GM12878 (cell line): ENCODE measurements around the gene BIN1. TPM values are rescaled to one million over a fixed set of nuclear protein-coding genes. Genes with fewer than 3 reads are reported as not detected.

Experiments
- ATAC-seq: fragments of 200-7000 bp; cut with Tn5 transposase; 3 replicates; pipeline ENCODE4 v1.9.1; 2020; ENCODE audit warnings: mild to moderate bottlenecking, moderate library complexity
- BruUV-seq: library from RNA; stranded (reverse); fragments of 400-500 nt; replicated peaks from 2 replicates; lab custom pipeline; 2021; lab: Mats Ljungman, UMichigan
- CTCF ChIA-PET: fragments of 300-600 bp; sonication (Branson Sonifier 250); formaldehyde crosslinking; extraction: SDS; loops from one replicate; lab custom pipeline; 2021; ENCODE audit warnings: inconsistent platforms; lab: Yijun Ruan, JAX
- POLR2A ChIA-PET: fragments of 350-600 bp; formaldehyde crosslinking; extraction: SDS; loops from one replicate; lab custom pipeline; 2021; ENCODE audit warnings: inconsistent platforms; lab: Charles Lee
- RAD21 ChIA-PET: fragments of 300-600 bp; sonication (Branson Sonifier 250); formaldehyde crosslinking; loops from one replicate; lab custom pipeline; 2023; ENCODE audit warnings: antibody characterized with exemption; ENCODE audit not compliant: unreplicated experiment; lab: Charles Lee
- SMC1A ChIA-PET: fragments of 300-600 bp; sonication (Branson Sonifier 250); formaldehyde crosslinking; loops from one replicate; lab custom pipeline; 2023; ENCODE audit not compliant: unreplicated experiment, uncharacterized antibody; lab: Charles Lee
- DNase-seq: peaks from one replicate; pipeline ENCODE4 v3.0.0-alpha.2; 2011; ENCODE audit warnings: low read depth, low spot score
- FAIRE-seq: peaks from 3 replicates; lab custom pipeline; 2011; peaks lifted over from hg19 to GRCh38; lab: Jason Lieb, UNC
- H2AFZ ChIP-seq: 2 replicates; pipeline ENCODE4 v1.6.0; 2011; ENCODE audit warnings: low read depth, low read length, control low read depth; ENCODE audit not compliant: control insufficient read depth
- H3K27ac ChIP-seq: 2 replicates; pipeline ENCODE4 v1.5.1; 2011; ENCODE audit warnings: control low read depth; ENCODE audit not compliant: control insufficient read depth, insufficient read depth
- H3K27me3 ChIP-seq, 2 experiments: replicated peaks in 1 of 2; 2 replicates each; pipeline versions ENCODE4 v1.6.0 to v1.6.1; 2011; ENCODE audit warnings: low read length in 1 of 2; ENCODE audit not compliant: control insufficient read depth in 2 of 2, insufficient read depth in 2 of 2
- H3K36me3 ChIP-seq, 2 experiments: 2 replicates each; pipeline ENCODE4 v1.5.1; 2011; ENCODE audit warnings: low read length in 1 of 2; ENCODE audit not compliant: control insufficient read depth in 2 of 2, insufficient read depth in 2 of 2
- H3K4me1 ChIP-seq: 2 replicates; pipeline ENCODE4 v1.6.1; 2011; ENCODE audit warnings: mild to moderate bottlenecking, low read length, moderate library complexity, mixed read lengths; ENCODE audit not compliant: control insufficient read depth, insufficient read depth
- H3K4me2 ChIP-seq: 2 replicates; pipeline ENCODE4 v1.6.0; 2011; ENCODE audit warnings: control low read depth; ENCODE audit not compliant: control insufficient read depth, insufficient read depth
- H3K4me3 ChIP-seq: fragments of 200-600 bp; sonication (generic); 2 replicates; pipeline ENCODE4 v1.5.1; 2016
- H3K79me2 ChIP-seq: 2 replicates; pipeline ENCODE4 v1.6.0; 2011; ENCODE audit warnings: low read length; ENCODE audit not compliant: control insufficient read depth, insufficient read depth
- H3K9ac ChIP-seq: 2 replicates; pipeline ENCODE4 v1.8.0; 2011; ENCODE audit warnings: low read length, control low read depth, mixed read lengths; ENCODE audit not compliant: control insufficient read depth, insufficient read depth
- H3K9me3 ChIP-seq: replicated peaks from 3 replicates; pipeline ENCODE4 v1.5.1; 2011; ENCODE audit warnings: mild to moderate bottlenecking, low read length; ENCODE audit not compliant: control insufficient read depth, insufficient read depth
- H4K20me1 ChIP-seq: 2 replicates; pipeline ENCODE4 v1.6.0; 2011; ENCODE audit not compliant: control insufficient read depth, insufficient read depth
- CEBPB ChIP-seq, 2 experiments: fragments of 150-350 bp in 1 of 2; IDR thresholded peaks; 2 replicates each; pipeline ENCODE4 v1.6.1; 2012 to 2014; ENCODE audit warnings: low read depth in 2 of 2, low read length in 2 of 2, borderline replicate concordance in 1 of 2, inconsistent platforms in 1 of 2
- CREM ChIP-seq: IDR thresholded peaks from 2 replicates; pipeline ENCODE4 v1.6.1; 2014; ENCODE audit warnings: antibody characterized with exemption, low read depth
- EGR1 ChIP-seq, 2 experiments: IDR thresholded peaks; 1 replicate in 1 of 2; 2 replicates in 1 of 2; pipeline ENCODE4 v1.6.1; 2011 to 2012; ENCODE audit warnings: low read depth in 2 of 2, low read length in 2 of 2, borderline replicate concordance in 1 of 2, mild to moderate bottlenecking in 1 of 2, moderate library complexity in 1 of 2
- EZH2 ChIP-seq: IDR thresholded peaks from 2 replicates; pipeline ENCODE4 v1.6.1; 2012; ENCODE audit warnings: low read depth, mild to moderate bottlenecking, control low read depth, inconsistent platforms, low read length, borderline replicate concordance; ENCODE audit not compliant: control insufficient read depth
- HDAC6 ChIP-seq: fragments of 200-600 bp; sonication (generic); IDR thresholded peaks from one replicate; pipeline ENCODE4 v1.8.0; 2017; ENCODE audit warnings: antibody characterized with exemption; ENCODE audit not compliant: unreplicated experiment
- IKZF2 ChIP-seq, 2 experiments: fragments of 450-650 bp; IDR thresholded peaks; 2 replicates each; pipeline ENCODE4 v1.6.1; 2017; ENCODE audit warnings: mild to moderate bottlenecking in 2 of 2, moderate library complexity in 2 of 2
- LARP7 ChIP-seq: fragments of 450-650 bp; IDR thresholded peaks from 2 replicates; pipeline ENCODE4 v1.6.1; 2017; ENCODE audit warnings: mild to moderate bottlenecking
- PML ChIP-seq: IDR thresholded peaks from 2 replicates; pipeline ENCODE4 v1.6.1; 2012; ENCODE audit warnings: low read length, inconsistent platforms
- SIN3A ChIP-seq: IDR thresholded peaks from 2 replicates; pipeline ENCODE4 v1.6.1; 2012; ENCODE audit warnings: low read depth, low read length, improper control_type of control experiment
- TCF12 ChIP-seq: IDR thresholded peaks from 2 replicates; pipeline ENCODE4 v1.6.1; 2011; ENCODE audit warnings: low read depth, mild to moderate bottlenecking, low read length
- ZSCAN29 ChIP-seq: fragments of 450-650 bp; IDR thresholded peaks from 2 replicates; pipeline ENCODE4 v1.6.1; 2017; ENCODE audit warnings: mild to moderate bottlenecking, moderate library complexity
- WGBS: methylation state at CpG from one replicate; pipeline ENCODE4 v1.1.6; 2016; ENCODE audit warnings: low lambda C conversion rate; ENCODE audit not compliant: insufficient replicate concordance, insufficient coverage; ENCODE audit errors: missing lambda C conversion rate; 5-methylcytosine and 5-hydroxymethylcytosine counted together
- in situ Hi-C: fragments of 300-500 bp; cut with MboI; formaldehyde crosslinking; loops from 9 replicates; pipeline ENCODE4 v1.14.3; 2018; ENCODE audit warnings: mixed read lengths
- intact Hi-C: fragments of 100-400 bp; cut with micrococcal nuclease; formaldehyde crosslinking; loops from one replicate; pipeline ENCODE4 v1.14.2; 2022; ENCODE audit not compliant: unreplicated experiment
- polyA plus RNA-seq, 11 experiments: library from polyadenylated mRNA; depleted of rRNA in 4 of 11; unstranded in 6 of 11; stranded (reverse) in 5 of 11; fragments of >200 nt; fragmentation: Nextera tagmentation in 4 of 11; fragmentation: Illumina TruSeq in 1 of 11; extraction: Ambion mirVana in 4 of 11; extraction: Trizol in 1 of 11; gene quantifications; 1 replicate in 1 of 11; 2 replicates in 10 of 11; pipeline versions ENCODE4 v1.2.1 to v1.2.3, GENCODE V29; 2011 to 2016; ENCODE audit warnings: inconsistent platforms in 2 of 11, missing spikeins in 2 of 11, low read depth in 1 of 11
- total RNA-seq, 4 experiments: library from RNA; depleted of rRNA in 3 of 4; stranded (reverse); fragments of >200 nt in 3 of 4; fragmentation: Illumina TruSeq in 1 of 4; extraction: Trizol in 1 of 4; gene quantifications; 2 replicates each; pipeline versions ENCODE4 v1.2.1 to v1.2.3, GENCODE V29; 2013 to 2021
- TF ChIP-seq, protein P1 (sequence below): fragments of 450-650 bp; IDR thresholded peaks from 2 replicates; pipeline ENCODE4 v1.6.1; 2017; ENCODE audit warnings: mild to moderate bottlenecking, moderate library complexity
- TF ChIP-seq, protein P2 (sequence below): fragments of 450-650 bp; IDR thresholded peaks from 2 replicates; pipeline ENCODE4 v1.6.1; 2016; ENCODE audit warnings: mild to moderate bottlenecking, moderate library complexity, borderline replicate concordance

The BIN1 gene
- total and polyA plus RNA-seq, 10 of the 15 experiments (the other 5 are each of a cell fraction or from before 2014, with no cell fraction given), result 0.32 to 21.3 (median 11.2) TPM

DNA sequence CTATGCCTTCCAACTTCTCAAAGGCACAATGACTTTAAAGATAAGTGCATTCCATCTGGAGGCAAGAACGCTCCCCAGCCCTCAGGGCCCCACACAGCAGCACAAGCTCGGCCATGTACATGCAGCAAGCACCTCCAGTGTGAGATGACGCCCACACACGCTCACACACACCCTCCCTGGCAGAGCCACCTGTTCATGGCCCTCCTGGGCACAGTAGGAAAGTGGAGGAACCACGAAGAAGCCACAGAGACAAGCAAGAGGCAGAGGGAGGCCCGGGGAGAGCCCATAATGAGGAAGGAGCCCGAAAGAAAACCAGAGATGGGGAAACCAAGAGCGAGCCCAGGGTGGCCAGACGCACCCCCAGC, 21.7 kb downstream of the BIN1 start:
- POLR2A ChIA-PET, result interaction anchor here (0.5 to 1.1 kb wide), 4 partner anchors 8 to 100 kb away, joined by 3 read pairs; partner anchors contain the start of gene BIN1
- Histone ChIP-seq H2AFZ (peak overlapping the region; percentile 58), H4K20me1 (no peaks in the 10 kb centered on the region), H3K27ac (no peak overlapping the region), H3K9ac (no peak overlapping the region), H3K79me2 (no peaks in the 10 kb centered on the region), H3K36me3 (no peaks in the 10 kb centered on the region), H3K4me1 (peaks cover 55% of the 10 kb centered on the region), H3K27me3 (no peaks in the 10 kb centered on the region), H3K4me3 (no peak overlapping the region), H3K9me3 (no peaks in the 10 kb centered on the region), H3K4me2 (peak overlapping the region; percentile 67)
- ATAC-seq, result peak; percentile 18
- SMC1A ChIA-PET, result interaction anchor here (1.2 to 3.0 kb wide), 3 partner anchors 9 to 18 kb away, joined by 3 to 18 read pairs (median 14); no protein-coding TSS in a partner anchor
- FAIRE-seq, result no peak
- peak; percentile 42 for DNase-seq
- CTCF ChIA-PET, result interaction anchor here (0.6 to 2.8 kb wide), 4 partner anchors 10 to 273 kb away, joined by 3 to 15 read pairs (median 6); no protein-coding TSS in a partner anchor
- in situ Hi-C loops (no loop called here), intact Hi-C loops (loop anchor here (10.0 kb wide), 1 partner anchor 210 kb away; the partner anchor contains the start of gene ERCC3)
- no TSS peak for BruUV-seq
- WGBS, result 17% methylated on average over 9 of the region's 9 CpGs
- RAD21 ChIA-PET, result interaction anchor here (0.6 to 1.9 kb wide), 4 partner anchors 11 to 351 kb away, joined by 3 to 7 read pairs (median 6); partner anchors contain the start of gene BIN1
- TF ChIP-seq, protein P1, sequence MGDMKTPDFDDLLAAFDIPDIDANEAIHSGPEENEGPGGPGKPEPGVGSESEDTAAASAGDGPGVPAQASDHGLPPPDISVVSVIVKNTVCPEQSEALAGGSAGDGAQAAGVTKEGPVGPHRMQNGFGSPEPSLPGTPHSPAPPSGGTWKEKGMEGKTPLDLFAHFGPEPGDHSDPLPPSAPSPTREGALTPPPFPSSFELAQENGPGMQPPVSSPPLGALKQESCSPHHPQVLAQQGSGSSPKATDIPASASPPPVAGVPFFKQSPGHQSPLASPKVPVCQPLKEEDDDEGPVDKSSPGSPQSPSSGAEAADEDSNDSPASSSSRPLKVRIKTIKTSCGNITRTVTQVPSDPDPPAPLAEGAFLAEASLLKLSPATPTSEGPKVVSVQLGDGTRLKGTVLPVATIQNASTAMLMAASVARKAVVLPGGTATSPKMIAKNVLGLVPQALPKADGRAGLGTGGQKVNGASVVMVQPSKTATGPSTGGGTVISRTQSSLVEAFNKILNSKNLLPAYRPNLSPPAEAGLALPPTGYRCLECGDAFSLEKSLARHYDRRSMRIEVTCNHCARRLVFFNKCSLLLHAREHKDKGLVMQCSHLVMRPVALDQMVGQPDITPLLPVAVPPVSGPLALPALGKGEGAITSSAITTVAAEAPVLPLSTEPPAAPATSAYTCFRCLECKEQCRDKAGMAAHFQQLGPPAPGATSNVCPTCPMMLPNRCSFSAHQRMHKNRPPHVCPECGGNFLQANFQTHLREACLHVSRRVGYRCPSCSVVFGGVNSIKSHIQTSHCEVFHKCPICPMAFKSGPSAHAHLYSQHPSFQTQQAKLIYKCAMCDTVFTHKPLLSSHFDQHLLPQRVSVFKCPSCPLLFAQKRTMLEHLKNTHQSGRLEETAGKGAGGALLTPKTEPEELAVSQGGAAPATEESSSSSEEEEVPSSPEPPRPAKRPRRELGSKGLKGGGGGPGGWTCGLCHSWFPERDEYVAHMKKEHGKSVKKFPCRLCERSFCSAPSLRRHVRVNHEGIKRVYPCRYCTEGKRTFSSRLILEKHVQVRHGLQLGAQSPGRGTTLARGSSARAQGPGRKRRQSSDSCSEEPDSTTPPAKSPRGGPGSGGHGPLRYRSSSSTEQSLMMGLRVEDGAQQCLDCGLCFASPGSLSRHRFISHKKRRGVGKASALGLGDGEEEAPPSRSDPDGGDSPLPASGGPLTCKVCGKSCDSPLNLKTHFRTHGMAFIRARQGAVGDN, result no peak
- TF ChIP-seq PML, result no peak
- TF ChIP-seq IKZF2 (IDR thresholded peaks at IDR 0.05), result peak; percentile 54 to 70; a peak in 2 of 4 replicates
- TF ChIP-seq CREM, result no peak
- 0 out of 3 replicates have a peak, but pooled peaks of 1 of the 2 experiments have one; percentile 16 for TF ChIP-seq EGR1 (IDR thresholded peaks at IDR 0.05; ENCODE audit: borderline replicate concordance in 1 of 2, low read depth in 2 of 2, low read length in 2 of 2)
- TF ChIP-seq LARP7, result no peak
- TF ChIP-seq TCF12, result peak; percentile 40; the same call in 1 of the 2 replicates
- no peak for TF ChIP-seq SIN3A
- TF ChIP-seq CEBPB (IDR thresholded peaks at IDR 0.05; ENCODE audit: borderline replicate concordance in 1 of 2, low read depth in 2 of 2, low read length in 2 of 2), result no peak
- TF ChIP-seq HDAC6, result no peak
- TF ChIP-seq, protein P2, sequence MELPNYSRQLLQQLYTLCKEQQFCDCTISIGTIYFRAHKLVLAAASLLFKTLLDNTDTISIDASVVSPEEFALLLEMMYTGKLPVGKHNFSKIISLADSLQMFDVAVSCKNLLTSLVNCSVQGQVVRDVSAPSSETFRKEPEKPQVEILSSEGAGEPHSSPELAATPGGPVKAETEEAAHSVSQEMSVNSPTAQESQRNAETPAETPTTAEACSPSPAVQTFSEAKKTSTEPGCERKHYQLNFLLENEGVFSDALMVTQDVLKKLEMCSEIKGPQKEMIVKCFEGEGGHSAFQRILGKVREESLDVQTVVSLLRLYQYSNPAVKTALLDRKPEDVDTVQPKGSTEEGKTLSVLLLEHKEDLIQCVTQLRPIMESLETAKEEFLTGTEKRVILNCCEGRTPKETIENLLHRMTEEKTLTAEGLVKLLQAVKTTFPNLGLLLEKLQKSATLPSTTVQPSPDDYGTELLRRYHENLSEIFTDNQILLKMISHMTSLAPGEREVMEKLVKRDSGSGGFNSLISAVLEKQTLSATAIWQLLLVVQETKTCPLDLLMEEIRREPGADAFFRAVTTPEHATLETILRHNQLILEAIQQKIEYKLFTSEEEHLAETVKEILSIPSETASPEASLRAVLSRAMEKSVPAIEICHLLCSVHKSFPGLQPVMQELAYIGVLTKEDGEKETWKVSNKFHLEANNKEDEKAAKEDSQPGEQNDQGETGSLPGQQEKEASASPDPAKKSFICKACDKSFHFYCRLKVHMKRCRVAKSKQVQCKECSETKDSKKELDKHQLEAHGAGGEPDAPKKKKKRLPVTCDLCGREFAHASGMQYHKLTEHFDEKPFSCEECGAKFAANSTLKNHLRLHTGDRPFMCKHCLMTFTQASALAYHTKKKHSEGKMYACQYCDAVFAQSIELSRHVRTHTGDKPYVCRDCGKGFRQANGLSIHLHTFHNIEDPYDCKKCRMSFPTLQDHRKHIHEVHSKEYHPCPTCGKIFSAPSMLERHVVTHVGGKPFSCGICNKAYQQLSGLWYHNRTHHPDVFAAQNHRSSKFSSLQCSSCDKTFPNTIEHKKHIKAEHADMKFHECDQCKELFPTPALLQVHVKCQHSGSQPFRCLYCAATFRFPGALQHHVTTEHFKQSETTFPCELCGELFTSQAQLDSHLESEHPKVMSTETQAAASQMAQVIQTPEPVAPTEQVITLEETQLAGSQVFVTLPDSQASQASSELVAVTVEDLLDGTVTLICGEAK, result no peak
- TF ChIP-seq ZSCAN29, result no peak
- TF ChIP-seq EZH2, result no peak
